GM12872 (cell line): ENCODE data around the gene CDK6.

Source experiments
- CTCF ChIP-seq: IDR thresholded peaks from 3 replicates; pipeline ENCODE4 v1.5.1; 2011; ENCODE audit warnings: low read depth, mild to moderate bottlenecking, low read length, moderate library complexity; ENCODE audit not compliant: insufficient read depth

CDK6 gene

GRCh38 chr7:92595281-92595680 is 241.1 kb downstream of the CDK6 start:
- TF ChIP-seq CTCF = no peak

- no peak for TF ChIP-seq CTCF
Observed at GRCh38 chr7:92594746-92595145, 241.6 kb downstream of the CDK6 start.

GRCh38 chr7:92590711-92591310 is 245.6 kb downstream of the CDK6 start:
- no peak for TF ChIP-seq CTCF

GRCh38 chr7:92589056-92589455 is 247.3 kb downstream of the CDK6 start:
- no peak for TF ChIP-seq CTCF

- no peak for TF ChIP-seq CTCF
Observed at GRCh38 chr7:92588561-92588960, 247.8 kb downstream of the CDK6 start.

GRCh38 chr7:92586841-92587240 is 249.5 kb downstream of the CDK6 start:
- no peak for TF ChIP-seq CTCF

- no peak for TF ChIP-seq CTCF
Observed at GRCh38 chr7:92586403-92586802, 250.0 kb downstream of the CDK6 start.

GRCh38 chr7:92584953-92585352 is 251.4 kb downstream of the CDK6 start:
- no peak for TF ChIP-seq CTCF
